ENCODE data around the gene DAP. TPM values are rescaled to one million over a fixed set of nuclear protein-coding genes. Genes with fewer than 3 reads are reported as not detected.

The DAP gene
- total RNA-seq, 1 experiment from 2014 or later: 106 TPM

DNA sequence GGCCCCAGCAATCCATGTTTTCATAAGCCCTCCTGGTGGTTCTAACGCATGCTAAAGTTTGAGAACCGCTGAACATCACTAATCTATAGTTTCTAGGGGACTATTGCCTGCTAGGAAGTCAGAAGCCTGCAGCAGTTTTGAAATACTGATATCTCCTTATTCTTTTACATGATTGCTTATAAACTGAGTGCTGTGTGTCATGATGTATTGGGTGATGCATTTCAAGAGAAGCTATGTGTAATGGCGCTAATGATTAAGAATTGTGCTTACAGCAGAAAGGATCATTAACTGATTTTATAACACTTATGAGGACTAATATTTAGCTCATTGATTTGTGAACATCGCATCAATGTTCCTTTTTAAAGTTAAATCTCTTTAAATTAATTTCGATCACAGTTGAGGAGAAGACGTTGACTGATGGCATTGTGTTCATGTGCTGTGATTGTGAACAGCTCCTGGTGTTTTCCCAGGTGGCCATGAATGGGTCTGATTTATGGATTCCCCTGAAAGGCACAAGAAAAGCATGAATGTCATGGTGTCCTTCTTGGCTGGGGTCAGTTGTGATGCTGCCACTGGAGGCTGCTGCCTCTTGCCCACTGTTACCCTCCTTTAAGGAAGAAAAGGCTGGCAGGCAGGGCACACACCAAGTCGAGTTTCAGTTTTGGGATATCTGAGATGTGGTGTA is 12.0 kb upstream of the DAP start:
- ATAC-seq (no peak), DNase-seq (no peak)
- CTCF ChIA-PET: no interaction called here
- Histone ChIP-seq H3K4me2 (ENCODE audit: low read length) (no peak overlapping the region), H3K4me3 (ENCODE audit: low read length) (no peak overlapping the region), H3K9me2 (replicated peaks; ENCODE audit: low read length) (0 out of 2 replicates have a peak, but pooled peaks cover 4% of the 10 kb centered on the region), H4K20me1 (ENCODE audit: low read length) (no peaks in the 10 kb centered on the region), H3K79me2 (ENCODE audit: low read length) (no peaks in the 10 kb centered on the region), H3F3A (ENCODE audit: low read length, unreplicated experiment) (no peaks in the 10 kb centered on the region), H3K27ac (ENCODE audit: low read length) (no peak overlapping the region), H3K27me3 (ENCODE audit: low read length) (no peaks in the 10 kb centered on the region), H3K4me1 (ENCODE audit: insufficient read depth, low read length) (0 out of 2 replicates have a peak, but pooled peaks cover 5% of the 10 kb centered on the region), H3K9me3 (ENCODE audit: low read length) (no peaks in the 10 kb centered on the region), H3K36me3 (ENCODE audit: low read depth, low read length) (no peaks in the 10 kb centered on the region), H3K9ac (ENCODE audit: low read length) (no peak overlapping the region), H2AFZ (ENCODE audit: low read length) (no peak overlapping the region)
- POLR2A ChIA-PET (ENCODE audit: unreplicated experiment): no interaction called here
- TF ChIP-seq EZH2 (IDR thresholded peaks at IDR 0.05; ENCODE audit: low read length, unreplicated experiment) (no peak), EZH2phosphoT487 (IDR thresholded peaks at IDR 0.05; ENCODE audit: borderline replicate concordance, low read length) (no peak)
- TF ChIP-seq, protein P1, sequence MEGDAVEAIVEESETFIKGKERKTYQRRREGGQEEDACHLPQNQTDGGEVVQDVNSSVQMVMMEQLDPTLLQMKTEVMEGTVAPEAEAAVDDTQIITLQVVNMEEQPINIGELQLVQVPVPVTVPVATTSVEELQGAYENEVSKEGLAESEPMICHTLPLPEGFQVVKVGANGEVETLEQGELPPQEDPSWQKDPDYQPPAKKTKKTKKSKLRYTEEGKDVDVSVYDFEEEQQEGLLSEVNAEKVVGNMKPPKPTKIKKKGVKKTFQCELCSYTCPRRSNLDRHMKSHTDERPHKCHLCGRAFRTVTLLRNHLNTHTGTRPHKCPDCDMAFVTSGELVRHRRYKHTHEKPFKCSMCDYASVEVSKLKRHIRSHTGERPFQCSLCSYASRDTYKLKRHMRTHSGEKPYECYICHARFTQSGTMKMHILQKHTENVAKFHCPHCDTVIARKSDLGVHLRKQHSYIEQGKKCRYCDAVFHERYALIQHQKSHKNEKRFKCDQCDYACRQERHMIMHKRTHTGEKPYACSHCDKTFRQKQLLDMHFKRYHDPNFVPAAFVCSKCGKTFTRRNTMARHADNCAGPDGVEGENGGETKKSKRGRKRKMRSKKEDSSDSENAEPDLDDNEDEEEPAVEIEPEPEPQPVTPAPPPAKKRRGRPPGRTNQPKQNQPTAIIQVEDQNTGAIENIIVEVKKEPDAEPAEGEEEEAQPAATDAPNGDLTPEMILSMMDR (conservative IDR thresholded peaks at IDR 0.05; ENCODE audit: low read depth, low read length): no peak
- intact Hi-C loops (cut with micrococcal nuclease): no loop called here
- BruUV-seq (replicated peaks): no TSS peak

DNA sequence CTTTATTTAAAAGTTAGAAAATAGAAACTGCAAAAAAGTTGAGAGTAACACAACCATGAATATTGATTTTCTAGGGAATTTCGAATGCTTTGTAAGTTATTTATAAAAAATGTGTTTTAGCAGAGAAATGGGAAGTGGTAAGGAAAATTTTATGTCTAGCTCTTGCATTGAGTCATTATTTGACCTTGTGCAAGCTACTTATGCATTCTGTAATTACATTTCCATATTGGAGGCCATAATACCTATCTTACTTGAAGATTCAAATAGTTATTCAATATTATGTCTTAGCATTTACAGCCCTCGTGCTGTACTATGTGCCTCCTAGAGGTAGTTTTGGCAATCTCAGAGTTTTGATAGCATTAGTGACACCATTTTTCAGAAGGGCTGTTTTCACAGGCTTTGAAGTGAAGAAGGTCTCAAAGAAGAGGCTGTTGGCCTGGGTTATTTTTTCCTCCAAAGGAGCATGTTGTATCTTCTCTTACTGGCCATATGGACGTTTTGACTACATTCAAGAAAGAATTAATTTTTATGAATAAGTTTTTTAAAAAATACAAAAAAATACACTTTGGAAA is 7.4 kb upstream of the DAP start:
- DNase-seq (no peak), ATAC-seq (no peak)
- no TSS peak for BruUV-seq (replicated peaks)
- Histone ChIP-seq H3K4me1 (ENCODE audit: insufficient read depth, low read length) (0 out of 2 replicates have a peak, but pooled peaks cover 5% of the 10 kb centered on the region), H4K20me1 (ENCODE audit: low read length) (no peaks in the 10 kb centered on the region), H3K9me3 (ENCODE audit: low read length) (no peaks in the 10 kb centered on the region), H3K4me2 (ENCODE audit: low read length) (no peak overlapping the region), H3K27me3 (ENCODE audit: low read length) (no peaks in the 10 kb centered on the region), H3K79me2 (ENCODE audit: low read length) (no peaks in the 10 kb centered on the region), H3K9ac (ENCODE audit: low read length) (no peak overlapping the region), H3K36me3 (ENCODE audit: low read depth, low read length) (no peaks in the 10 kb centered on the region), H3K9me2 (replicated peaks; ENCODE audit: low read length) (0 out of 2 replicates have a peak, but pooled peaks cover 4% of the 10 kb centered on the region), H3F3A (ENCODE audit: low read length, unreplicated experiment) (no peaks in the 10 kb centered on the region), H3K27ac (ENCODE audit: low read length) (no peak overlapping the region), H3K4me3 (ENCODE audit: low read length) (no peak overlapping the region), H2AFZ (ENCODE audit: low read length) (no peak overlapping the region)
- ChIA-PET POLR2A (ENCODE audit: unreplicated experiment) (no interaction called here), CTCF (no interaction called here)
- TF ChIP-seq EZH2 (IDR thresholded peaks at IDR 0.05; ENCODE audit: low read length, unreplicated experiment): no peak
- no peak for TF ChIP-seq EZH2phosphoT487 (IDR thresholded peaks at IDR 0.05; ENCODE audit: borderline replicate concordance, low read length)
- TF ChIP-seq, protein P1 (conservative IDR thresholded peaks at IDR 0.05; ENCODE audit: low read depth, low read length): no peak
- intact Hi-C loops (cut with micrococcal nuclease): loop anchor here (10.0 kb wide), 2 partner anchors 86 to 146 kb away; no protein-coding TSS in a partner anchor

Data from PC-3 (cell line).